DND-41 (cell line): ENCODE measurements around the gene RAPGEF5.

Source experiments
- EZH2 ChIP-seq: IDR thresholded peaks from 3 replicates; pipeline ENCODE4 v1.6.1; 2012; ENCODE audit warnings: borderline replicate concordance, low read depth, mild to moderate bottlenecking, moderate library complexity, low read length, inconsistent platforms; ENCODE audit not compliant: severe bottlenecking
- TF ChIP-seq, protein P1 (sequence below): IDR thresholded peaks from 2 replicates; pipeline ENCODE4 v1.5.1; 2012; ENCODE audit warnings: borderline replicate concordance, low read length, moderate library complexity, mild to moderate bottlenecking; ENCODE audit not compliant: poor library complexity, severe bottlenecking; ENCODE audit errors: extremely low read depth

DNA sequence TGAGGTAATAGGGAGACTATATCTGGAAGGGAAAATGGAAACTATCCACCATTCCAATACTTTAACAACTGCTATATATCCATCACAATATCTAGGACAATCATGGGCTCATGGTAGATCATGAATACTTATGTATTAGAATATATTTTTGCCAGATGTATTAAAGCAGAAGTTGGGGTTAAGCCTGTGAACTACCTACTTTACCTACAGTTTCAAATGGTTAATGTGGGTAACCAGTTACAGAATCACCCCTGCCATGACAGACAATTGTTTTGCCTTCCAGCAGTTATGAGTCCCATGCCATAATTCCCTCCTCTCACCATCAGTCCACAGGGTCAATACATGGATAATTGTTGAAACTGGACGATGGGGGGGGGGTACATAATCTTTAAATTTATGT, 29.9 kb upstream of the RAPGEF5 start:
- no peak for TF ChIP-seq EZH2
- TF ChIP-seq, protein P1, sequence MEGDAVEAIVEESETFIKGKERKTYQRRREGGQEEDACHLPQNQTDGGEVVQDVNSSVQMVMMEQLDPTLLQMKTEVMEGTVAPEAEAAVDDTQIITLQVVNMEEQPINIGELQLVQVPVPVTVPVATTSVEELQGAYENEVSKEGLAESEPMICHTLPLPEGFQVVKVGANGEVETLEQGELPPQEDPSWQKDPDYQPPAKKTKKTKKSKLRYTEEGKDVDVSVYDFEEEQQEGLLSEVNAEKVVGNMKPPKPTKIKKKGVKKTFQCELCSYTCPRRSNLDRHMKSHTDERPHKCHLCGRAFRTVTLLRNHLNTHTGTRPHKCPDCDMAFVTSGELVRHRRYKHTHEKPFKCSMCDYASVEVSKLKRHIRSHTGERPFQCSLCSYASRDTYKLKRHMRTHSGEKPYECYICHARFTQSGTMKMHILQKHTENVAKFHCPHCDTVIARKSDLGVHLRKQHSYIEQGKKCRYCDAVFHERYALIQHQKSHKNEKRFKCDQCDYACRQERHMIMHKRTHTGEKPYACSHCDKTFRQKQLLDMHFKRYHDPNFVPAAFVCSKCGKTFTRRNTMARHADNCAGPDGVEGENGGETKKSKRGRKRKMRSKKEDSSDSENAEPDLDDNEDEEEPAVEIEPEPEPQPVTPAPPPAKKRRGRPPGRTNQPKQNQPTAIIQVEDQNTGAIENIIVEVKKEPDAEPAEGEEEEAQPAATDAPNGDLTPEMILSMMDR, result no peak
